Body of pancreas (tissue), 4 donors: Measurements from ENCODE around the gene ABCC5.

ENCODE experiments used
- POLR2A ChIP-seq, 3 donors: fragments of 450-650 bp; IDR thresholded peaks; one replicate each; pipeline ENCODE4 v1.6.1; 2016; ENCODE audit warnings: antibody characterized with exemption in 3 of 3, mild to moderate bottlenecking in 2 of 3
- TF ChIP-seq, protein P1 (sequence below), 7 experiments: fragments of 450-650 bp in 4 of 7; fragments of 200-600 bp in 3 of 7; sonication (generic) in 3 of 7; IDR thresholded peaks; one replicate each; pipeline ENCODE4 v1.5.1; 2016 to 2019; ENCODE audit warnings: antibody characterized with exemption in 7 of 7

DNA sequence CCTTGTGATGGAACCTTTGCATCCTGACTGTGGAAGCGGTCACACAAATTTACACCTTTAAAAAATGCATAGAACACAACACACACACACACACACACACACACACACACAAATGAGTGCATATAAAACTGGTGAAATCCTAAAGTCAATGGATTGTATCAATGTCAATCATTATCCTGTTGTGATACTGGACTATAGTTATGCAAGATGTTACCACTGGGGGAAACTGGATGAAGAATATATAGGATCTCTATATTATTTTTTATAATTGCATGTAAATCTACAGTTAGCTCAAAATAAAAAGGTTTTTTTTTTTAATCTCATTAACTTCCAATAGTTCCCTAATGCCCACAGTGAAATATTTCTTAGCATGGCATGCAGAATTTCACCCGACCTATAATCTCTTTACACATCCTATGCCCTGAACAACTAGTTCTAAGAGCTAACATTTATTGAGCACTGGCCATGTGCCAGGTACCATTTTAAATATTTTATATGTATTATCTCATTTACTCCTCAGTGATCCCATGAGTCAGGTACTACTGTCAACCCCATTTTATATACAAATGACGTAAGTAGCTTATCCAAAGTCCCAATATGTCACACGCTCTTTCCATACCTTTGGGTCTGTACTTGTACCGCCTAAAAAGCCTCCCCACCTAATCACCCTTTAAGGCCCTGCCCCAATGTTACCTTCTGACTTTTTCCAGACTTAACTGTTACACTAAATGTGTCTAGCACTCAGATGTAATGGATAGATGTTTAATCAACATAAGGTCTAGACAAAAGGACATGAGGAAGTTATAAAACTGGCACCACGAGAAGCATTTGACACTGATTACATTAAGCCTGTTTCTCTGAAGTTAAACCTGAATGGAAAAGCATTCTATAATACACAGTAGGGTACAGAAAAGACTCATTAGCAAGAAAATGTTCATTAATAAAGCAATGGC lies 5.5 kb downstream of the ABCC5 start:
- TF ChIP-seq, protein P1, sequence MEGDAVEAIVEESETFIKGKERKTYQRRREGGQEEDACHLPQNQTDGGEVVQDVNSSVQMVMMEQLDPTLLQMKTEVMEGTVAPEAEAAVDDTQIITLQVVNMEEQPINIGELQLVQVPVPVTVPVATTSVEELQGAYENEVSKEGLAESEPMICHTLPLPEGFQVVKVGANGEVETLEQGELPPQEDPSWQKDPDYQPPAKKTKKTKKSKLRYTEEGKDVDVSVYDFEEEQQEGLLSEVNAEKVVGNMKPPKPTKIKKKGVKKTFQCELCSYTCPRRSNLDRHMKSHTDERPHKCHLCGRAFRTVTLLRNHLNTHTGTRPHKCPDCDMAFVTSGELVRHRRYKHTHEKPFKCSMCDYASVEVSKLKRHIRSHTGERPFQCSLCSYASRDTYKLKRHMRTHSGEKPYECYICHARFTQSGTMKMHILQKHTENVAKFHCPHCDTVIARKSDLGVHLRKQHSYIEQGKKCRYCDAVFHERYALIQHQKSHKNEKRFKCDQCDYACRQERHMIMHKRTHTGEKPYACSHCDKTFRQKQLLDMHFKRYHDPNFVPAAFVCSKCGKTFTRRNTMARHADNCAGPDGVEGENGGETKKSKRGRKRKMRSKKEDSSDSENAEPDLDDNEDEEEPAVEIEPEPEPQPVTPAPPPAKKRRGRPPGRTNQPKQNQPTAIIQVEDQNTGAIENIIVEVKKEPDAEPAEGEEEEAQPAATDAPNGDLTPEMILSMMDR (IDR thresholded peaks at IDR 0.05), result no peak
- no peak for TF ChIP-seq POLR2A (IDR thresholded peaks at IDR 0.05)
